ENCODE measurements around the gene ARRDC2. TPM values are rescaled to one million over a fixed set of nuclear protein-coding genes. Genes with fewer than 3 reads are reported as not detected.

The ARRDC2 gene
- total and polyA plus RNA-seq, 9 of the 15 experiments (the other 6 are each of a cell fraction or from before 2014, with no cell fraction given), result 1.9 to 27.4 (median 15.2) TPM

GRCh38 chr19:18007044-18007916, 690 bp upstream of the ARRDC2 start (continued):
- TF ChIP-seq JUND (IDR thresholded peaks at IDR 0.05; ENCODE audit: borderline replicate concordance, low read depth, low read length) (peak; percentile 48), JUND (tag; IDR thresholded peaks at IDR 0.05; ENCODE audit: borderline replicate concordance, low read depth, low read length) (peak; percentile 19; the same call in 1 of the 3 replicates), ZNF785 (CRISPR knock-in tag; IDR thresholded peaks at IDR 0.05) (no peak), CTCF (IDR thresholded peaks at IDR 0.05 in 2 of 3, conservative IDR thresholded peaks at IDR 0.05 in 1 of 3; ENCODE audit: insufficient read depth in 2 of 3, low read depth in 1 of 3, low read length in 3 of 3) (peak; percentile 93 to 97 (median 96)), SLC30A9 (CRISPR knock-in tag; IDR thresholded peaks at IDR 0.05) (0 out of 2 replicates have a peak, but pooled peaks have one; percentile 44), HNRNPLL (IDR thresholded peaks at IDR 0.05; ENCODE audit: low read depth, low read length, poor library complexity, severe bottlenecking) (peak; percentile 75), POLR3A (IDR thresholded peaks at IDR 0.05; ENCODE audit: borderline replicate concordance, extremely low read depth, insufficient read depth, insufficient read length) (no peak), L3MBTL2 (IDR thresholded peaks at IDR 0.05) (peak; percentile 59), SMARCA4 (IDR thresholded peaks at IDR 0.05) (no peak)
- TF ChIP-seq, protein P1, sequence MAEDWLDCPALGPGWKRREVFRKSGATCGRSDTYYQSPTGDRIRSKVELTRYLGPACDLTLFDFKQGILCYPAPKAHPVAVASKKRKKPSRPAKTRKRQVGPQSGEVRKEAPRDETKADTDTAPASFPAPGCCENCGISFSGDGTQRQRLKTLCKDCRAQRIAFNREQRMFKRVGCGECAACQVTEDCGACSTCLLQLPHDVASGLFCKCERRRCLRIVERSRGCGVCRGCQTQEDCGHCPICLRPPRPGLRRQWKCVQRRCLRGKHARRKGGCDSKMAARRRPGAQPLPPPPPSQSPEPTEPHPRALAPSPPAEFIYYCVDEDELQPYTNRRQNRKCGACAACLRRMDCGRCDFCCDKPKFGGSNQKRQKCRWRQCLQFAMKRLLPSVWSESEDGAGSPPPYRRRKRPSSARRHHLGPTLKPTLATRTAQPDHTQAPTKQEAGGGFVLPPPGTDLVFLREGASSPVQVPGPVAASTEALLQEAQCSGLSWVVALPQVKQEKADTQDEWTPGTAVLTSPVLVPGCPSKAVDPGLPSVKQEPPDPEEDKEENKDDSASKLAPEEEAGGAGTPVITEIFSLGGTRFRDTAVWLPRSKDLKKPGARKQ (CRISPR knock-in tag; IDR thresholded peaks at IDR 0.05), result 0 out of 2 replicates have a peak, but pooled peaks have one; percentile 41
- TF ChIP-seq, protein P2, sequence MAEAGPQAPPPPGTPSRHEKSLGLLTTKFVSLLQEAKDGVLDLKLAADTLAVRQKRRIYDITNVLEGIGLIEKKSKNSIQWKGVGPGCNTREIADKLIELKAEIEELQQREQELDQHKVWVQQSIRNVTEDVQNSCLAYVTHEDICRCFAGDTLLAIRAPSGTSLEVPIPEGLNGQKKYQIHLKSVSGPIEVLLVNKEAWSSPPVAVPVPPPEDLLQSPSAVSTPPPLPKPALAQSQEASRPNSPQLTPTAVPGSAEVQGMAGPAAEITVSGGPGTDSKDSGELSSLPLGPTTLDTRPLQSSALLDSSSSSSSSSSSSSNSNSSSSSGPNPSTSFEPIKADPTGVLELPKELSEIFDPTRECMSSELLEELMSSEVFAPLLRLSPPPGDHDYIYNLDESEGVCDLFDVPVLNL (CRISPR knock-in tag; IDR thresholded peaks at IDR 0.05; ENCODE audit: low read depth), result no peak
- TF ChIP-seq, protein P3, sequence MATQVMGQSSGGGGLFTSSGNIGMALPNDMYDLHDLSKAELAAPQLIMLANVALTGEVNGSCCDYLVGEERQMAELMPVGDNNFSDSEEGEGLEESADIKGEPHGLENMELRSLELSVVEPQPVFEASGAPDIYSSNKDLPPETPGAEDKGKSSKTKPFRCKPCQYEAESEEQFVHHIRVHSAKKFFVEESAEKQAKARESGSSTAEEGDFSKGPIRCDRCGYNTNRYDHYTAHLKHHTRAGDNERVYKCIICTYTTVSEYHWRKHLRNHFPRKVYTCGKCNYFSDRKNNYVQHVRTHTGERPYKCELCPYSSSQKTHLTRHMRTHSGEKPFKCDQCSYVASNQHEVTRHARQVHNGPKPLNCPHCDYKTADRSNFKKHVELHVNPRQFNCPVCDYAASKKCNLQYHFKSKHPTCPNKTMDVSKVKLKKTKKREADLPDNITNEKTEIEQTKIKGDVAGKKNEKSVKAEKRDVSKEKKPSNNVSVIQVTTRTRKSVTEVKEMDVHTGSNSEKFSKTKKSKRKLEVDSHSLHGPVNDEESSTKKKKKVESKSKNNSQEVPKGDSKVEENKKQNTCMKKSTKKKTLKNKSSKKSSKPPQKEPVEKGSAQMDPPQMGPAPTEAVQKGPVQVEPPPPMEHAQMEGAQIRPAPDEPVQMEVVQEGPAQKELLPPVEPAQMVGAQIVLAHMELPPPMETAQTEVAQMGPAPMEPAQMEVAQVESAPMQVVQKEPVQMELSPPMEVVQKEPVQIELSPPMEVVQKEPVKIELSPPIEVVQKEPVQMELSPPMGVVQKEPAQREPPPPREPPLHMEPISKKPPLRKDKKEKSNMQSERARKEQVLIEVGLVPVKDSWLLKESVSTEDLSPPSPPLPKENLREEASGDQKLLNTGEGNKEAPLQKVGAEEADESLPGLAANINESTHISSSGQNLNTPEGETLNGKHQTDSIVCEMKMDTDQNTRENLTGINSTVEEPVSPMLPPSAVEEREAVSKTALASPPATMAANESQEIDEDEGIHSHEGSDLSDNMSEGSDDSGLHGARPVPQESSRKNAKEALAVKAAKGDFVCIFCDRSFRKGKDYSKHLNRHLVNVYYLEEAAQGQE (IDR thresholded peaks at IDR 0.05; ENCODE audit: borderline replicate concordance), result peak; percentile 94
- TF ChIP-seq, protein P3 (CRISPR knock-in tag; IDR thresholded peaks at IDR 0.05; ENCODE audit: low read depth), result 0 out of 2 replicates have a peak, but pooled peaks have one; percentile 20
